Neural crest cell (in vitro differentiated cells): ENCODE data around the gene GPRIN2. TPM values are rescaled to one million over a fixed set of nuclear protein-coding genes. Genes with fewer than 3 reads are reported as not detected.

ENCODE experiments used
- DNase-seq: peaks from one replicate; pipeline ENCODE4 v3.0.0; 2021; ENCODE audit warnings: low read depth, mixed read lengths, low spot score
- H3K27ac Mint-ChIP-seq: one replicate; pipeline ENCODE4 v1.8.0; 2021; ENCODE audit warnings: mild to moderate bottlenecking, mixed read lengths; ENCODE audit not compliant: unreplicated experiment
- H3K27me3 Mint-ChIP-seq: 2 replicates; pipeline ENCODE4 v1.8.0; 2021; ENCODE audit warnings: low read depth, mild to moderate bottlenecking, mixed read lengths
- H3K36me3 Mint-ChIP-seq: 2 replicates; pipeline ENCODE4 v1.8.0; 2021; ENCODE audit warnings: low read depth, mild to moderate bottlenecking, mixed read lengths
- H3K4me1 Mint-ChIP-seq: 2 replicates; pipeline ENCODE4 v1.8.0; 2021; ENCODE audit warnings: mixed read lengths
- H3K4me3 Mint-ChIP-seq: one replicate; pipeline ENCODE4 v1.8.0; 2021; ENCODE audit warnings: mild to moderate bottlenecking, mixed read lengths
- H3K9me3 Mint-ChIP-seq: 2 replicates; pipeline ENCODE4 v1.8.0; 2021; ENCODE audit warnings: mixed read lengths
- total RNA-seq: library from RNA; stranded (reverse); gene quantifications from 2 replicates; pipeline ENCODE4 v1.2.1, GENCODE V29; 2021
- TF ChIP-seq, protein P1 (sequence below): fragments of 200-600 bp; sonication (generic); conservative IDR thresholded peaks from 2 replicates; pipeline ENCODE4 v1.5.0; 2021; ENCODE audit warnings: antibody characterized with exemption, mild to moderate bottlenecking

Gene GPRIN2
- total RNA-seq, 1 donor from 2014 or later = 1.5 TPM

DNA sequence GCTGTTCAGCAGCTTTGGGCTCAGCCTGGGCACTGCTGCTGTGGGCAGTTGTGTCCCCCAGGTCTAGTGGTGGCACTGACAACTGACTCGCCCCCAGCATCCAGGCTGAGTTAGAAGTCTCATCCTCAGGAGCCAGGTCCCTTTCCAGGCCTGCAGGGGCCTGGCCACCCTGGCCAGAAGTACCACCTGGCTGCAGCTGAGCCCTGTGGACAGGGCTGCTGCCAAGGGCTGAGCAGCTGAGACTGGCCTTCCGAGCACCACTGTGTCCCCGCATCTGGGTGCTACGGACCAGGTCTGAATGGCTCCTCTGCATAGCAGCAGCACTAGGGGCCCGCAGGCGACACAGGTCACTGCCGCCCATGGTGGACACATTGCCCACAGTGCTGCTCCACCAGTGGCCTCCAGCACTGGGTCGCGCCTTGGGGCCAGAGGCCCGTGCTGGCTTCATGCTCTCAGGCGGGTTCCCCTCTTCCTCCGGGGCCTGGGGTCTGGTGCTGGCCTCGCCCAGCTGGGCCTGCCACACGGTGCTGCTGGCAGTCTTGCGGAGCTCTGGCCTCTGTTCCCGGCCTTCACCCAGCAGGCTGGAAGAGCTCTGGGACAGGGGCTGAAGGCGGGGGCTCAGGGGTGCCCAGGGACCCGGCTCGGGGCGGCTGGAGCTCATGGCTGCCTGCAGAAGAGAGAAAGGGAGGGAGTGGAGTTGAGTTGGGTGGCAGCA is 6.2 kb downstream of the GPRIN2 start:
- H3K9me3 Mint-ChIP-seq = no peaks in the 10 kb centered on the region
- no peak overlapping the region for H3K27ac Mint-ChIP-seq
- no peaks in the 10 kb centered on the region for H3K4me1 Mint-ChIP-seq
- H3K27me3 Mint-ChIP-seq = no peaks in the 10 kb centered on the region
- no peak overlapping the region for H3K4me3 Mint-ChIP-seq
- TF ChIP-seq, protein P1, sequence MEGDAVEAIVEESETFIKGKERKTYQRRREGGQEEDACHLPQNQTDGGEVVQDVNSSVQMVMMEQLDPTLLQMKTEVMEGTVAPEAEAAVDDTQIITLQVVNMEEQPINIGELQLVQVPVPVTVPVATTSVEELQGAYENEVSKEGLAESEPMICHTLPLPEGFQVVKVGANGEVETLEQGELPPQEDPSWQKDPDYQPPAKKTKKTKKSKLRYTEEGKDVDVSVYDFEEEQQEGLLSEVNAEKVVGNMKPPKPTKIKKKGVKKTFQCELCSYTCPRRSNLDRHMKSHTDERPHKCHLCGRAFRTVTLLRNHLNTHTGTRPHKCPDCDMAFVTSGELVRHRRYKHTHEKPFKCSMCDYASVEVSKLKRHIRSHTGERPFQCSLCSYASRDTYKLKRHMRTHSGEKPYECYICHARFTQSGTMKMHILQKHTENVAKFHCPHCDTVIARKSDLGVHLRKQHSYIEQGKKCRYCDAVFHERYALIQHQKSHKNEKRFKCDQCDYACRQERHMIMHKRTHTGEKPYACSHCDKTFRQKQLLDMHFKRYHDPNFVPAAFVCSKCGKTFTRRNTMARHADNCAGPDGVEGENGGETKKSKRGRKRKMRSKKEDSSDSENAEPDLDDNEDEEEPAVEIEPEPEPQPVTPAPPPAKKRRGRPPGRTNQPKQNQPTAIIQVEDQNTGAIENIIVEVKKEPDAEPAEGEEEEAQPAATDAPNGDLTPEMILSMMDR = no peak
- no peak for DNase-seq
- no peaks in the 10 kb centered on the region for H3K36me3 Mint-ChIP-seq

DNA sequence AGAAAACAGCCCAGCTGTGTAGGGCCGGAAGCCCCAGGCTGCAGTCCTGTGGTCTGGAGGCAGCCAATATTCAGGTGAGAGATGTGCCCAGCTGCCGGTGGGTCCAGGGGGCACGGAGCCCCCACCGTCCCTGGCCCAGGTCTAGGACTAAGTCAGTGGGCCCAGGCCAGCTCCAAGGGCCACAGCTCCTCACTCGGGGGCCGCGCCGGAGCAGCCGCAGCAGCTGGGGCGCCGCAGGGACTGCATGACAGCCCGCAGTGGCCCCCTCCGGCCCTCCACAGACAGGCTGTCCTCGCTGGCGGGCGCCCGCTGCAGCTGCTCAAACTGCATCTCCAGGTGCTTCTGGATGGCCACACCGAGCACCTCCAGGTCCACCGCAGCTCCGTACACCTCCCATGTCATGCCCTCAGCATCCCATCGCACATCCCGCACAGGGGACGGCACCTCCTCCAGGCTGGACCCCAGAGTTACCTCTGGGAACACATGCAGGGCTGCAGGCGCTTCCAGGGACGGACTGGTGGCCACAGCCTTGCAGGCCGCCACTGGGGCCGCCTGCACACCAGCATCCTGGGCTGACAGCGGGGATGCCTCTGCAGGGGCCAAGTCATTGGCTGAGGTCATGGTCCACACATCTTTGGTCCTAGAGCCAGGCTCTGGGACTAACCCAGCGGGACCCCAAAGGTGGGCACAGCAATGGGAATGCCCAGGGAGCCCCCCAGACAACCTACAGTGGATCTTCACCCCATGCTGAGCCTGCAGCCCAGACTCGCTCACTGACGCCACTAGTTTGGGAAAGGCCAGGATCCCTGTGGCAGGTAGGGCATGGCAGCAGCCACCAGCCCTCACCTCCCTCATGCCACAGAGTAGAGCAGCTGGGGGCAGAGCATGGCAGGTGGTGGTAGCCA is 7.0 kb downstream of the GPRIN2 start:
- H3K4me3 Mint-ChIP-seq = no peak overlapping the region

GRCh38 chr10:46548498-46549090 is 7.9 kb downstream of the GPRIN2 start:
- TF ChIP-seq, protein P1 = no peak
- no peak overlapping the region for H3K27ac Mint-ChIP-seq
- H3K9me3 Mint-ChIP-seq = no peaks in the 10 kb centered on the region
- no peaks in the 10 kb centered on the region for H3K36me3 Mint-ChIP-seq
- H3K4me1 Mint-ChIP-seq = no peaks in the 10 kb centered on the region
- no peak overlapping the region for H3K4me3 Mint-ChIP-seq
- DNase-seq = no peak
- H3K27me3 Mint-ChIP-seq = peaks cover 7% of the 10 kb centered on the region

More for the DNA sequence above, 7.0 kb downstream of the GPRIN2 start:
- TF ChIP-seq, protein P1 = no peak
- Mint-ChIP-seq H3K36me3 (no peaks in the 10 kb centered on the region), H3K27me3 (no peaks in the 10 kb centered on the region), H3K27ac (no peak overlapping the region), H3K4me1 (no peaks in the 10 kb centered on the region), H3K9me3 (no peaks in the 10 kb centered on the region)
- no peak for DNase-seq

- no peak for DNase-seq
- TF ChIP-seq, protein P1 = no peak
- Mint-ChIP-seq H3K27me3 (peaks cover 12% of the 10 kb centered on the region), H3K27ac (no peak overlapping the region), H3K4me3 (no peak overlapping the region), H3K4me1 (no peaks in the 10 kb centered on the region), H3K36me3 (no peaks in the 10 kb centered on the region), H3K9me3 (no peaks in the 10 kb centered on the region)
Measured at GRCh38 chr10:46547541-46548497, 8.6 kb downstream of the GPRIN2 start.
